Esophagus muscularis mucosa (tissue), 4 donors: ENCODE data around the gene OR2AE1. TPM values are rescaled to one million over a fixed set of nuclear protein-coding genes. Genes with fewer than 3 reads are reported as not detected.

Experiments
- DNase-seq: peaks from one replicate; pipeline ENCODE4 v3.0.0-alpha.2; 2017; ENCODE audit errors: extremely low spot score
- H3K27ac ChIP-seq, 4 donors: fragments of 200-600 bp; sonication (generic); replicated peaks in 1 of 4; 1 replicate in 3 of 4; 2 replicates in 1 of 4; pipeline ENCODE4 v1.5.1; 2016 to 2019; ENCODE audit warnings: mild to moderate bottlenecking in 1 of 4
- H3K27me3 ChIP-seq, 4 donors: fragments of 200-600 bp; sonication (generic); one replicate each; pipeline versions ENCODE4 v1.5.1 to v1.6.0; 2016 to 2019
- H3K36me3 ChIP-seq, 4 donors: fragments of 200-600 bp; sonication (generic); one replicate each; pipeline ENCODE4 v1.5.1; 2016 to 2019
- H3K4me1 ChIP-seq, 4 donors: fragments of 200-600 bp; sonication (generic); one replicate each; pipeline ENCODE4 v1.5.1; 2016 to 2019
- H3K4me3 ChIP-seq, 4 donors: fragments of 200-600 bp; sonication (generic); 1 replicate in 2 of 4; 2 replicates in 2 of 4; pipeline ENCODE4 v1.5.1; 2016 to 2019; ENCODE audit warnings: mild to moderate bottlenecking in 4 of 4, moderate library complexity in 1 of 4
- H3K9me3 ChIP-seq, 4 donors: fragments of 200-600 bp; sonication (generic); 1 replicate in 3 of 4; 2 replicates in 1 of 4; pipeline ENCODE4 v1.5.1; 2016 to 2019
- CTCF ChIP-seq, 3 experiments: fragments of 200-600 bp in 2 of 3; fragments of 450-650 bp in 1 of 3; sonication (generic) in 2 of 3; IDR thresholded peaks; one replicate each; pipeline ENCODE4 v1.5.1; 2017 to 2019; ENCODE audit warnings: antibody characterized with exemption in 3 of 3, mild to moderate bottlenecking in 2 of 3, moderate library complexity in 1 of 3
- EP300 ChIP-seq: sonication (generic); formaldehyde crosslinking; IDR thresholded peaks from one replicate; pipeline ENCODE4 v1.6.1; 2017; ENCODE audit warnings: antibody characterized with exemption
- POLR2A ChIP-seq: fragments of 450-650 bp; IDR thresholded peaks from one replicate; pipeline ENCODE4 v1.6.1; 2017; ENCODE audit warnings: antibody characterized with exemption, moderate library complexity, mild to moderate bottlenecking, low read depth
- POLR2AphosphoS5 ChIP-seq, 2 donors: sonication (generic); formaldehyde crosslinking; IDR thresholded peaks; one replicate each; pipeline ENCODE4 v1.6.1; 2017; ENCODE audit warnings: antibody characterized with exemption in 2 of 2
- WGBS: methylation state at CpG from one replicate; pipeline ENCODE4 v1.1.5; 2018; 5-methylcytosine and 5-hydroxymethylcytosine counted together
- intact Hi-C: fragments of 100-400 bp; cut with DNase I; formaldehyde crosslinking; loops from one replicate; pipeline ENCODE4 v1.15.1; 2023
- total RNA-seq, 4 donors: library from RNA; depleted of rRNA; stranded (reverse); fragments of >200 nt; gene quantifications; one replicate each; pipeline versions ENCODE4 v1.1.0 to v1.2.1, GENCODE V29; 2016

Gene OR2AE1
- total RNA-seq, 4 donors from 2014 or later = 0.65 TPM; not detected in 3

- Histone ChIP-seq H3K27me3 (no peaks in the 10 kb centered on the region), H3K9me3 (no peaks in the 10 kb centered on the region), H3K36me3 (peaks cover 0 to 26% (median 17%) of the 10 kb centered on the region in 4 donors), H3K27ac (peak overlapping the region; percentile 87 to 99 (median 98)), H3K4me3 (peak overlapping the region; percentile 77 to 96 (median 94)), H3K4me1 (peaks cover 26 to 54% (median 49%) of the 10 kb centered on the region in 4 donors)
- intact Hi-C loops = loop anchor here (10.0 kb wide), 1 partner anchor 165 kb away; the partner anchor contains the start of genes COPS6 and ZNF3
- WGBS = 15% methylated on average over 2 of the region's 4 CpGs
- TF ChIP-seq CTCF (IDR thresholded peaks at IDR 0.05) (no peak), POLR2A (no peak), EP300 (no peak), POLR2AphosphoS5 (IDR thresholded peaks at IDR 0.05) (no peak)
- no peak for DNase-seq
Measured at GRCh38 chr7:99919814-99920112, 42.9 kb upstream of the OR2AE1 start.

- TF ChIP-seq POLR2AphosphoS5 (IDR thresholded peaks at IDR 0.05) (peak; percentile 98), CTCF (IDR thresholded peaks at IDR 0.05) (peak in 2 of 3 experiments; percentile 21 to 23), EP300 (no peak), POLR2A (peak; percentile 83)
- Histone ChIP-seq H3K4me3 (peak within 1 kb of the TSS; percentile 77 to 96 (median 94)), H3K27me3 (no peaks in the 10 kb centered on the region), H3K4me1 (peaks cover 26 to 57% (median 52%) of the 10 kb centered on the region in 4 donors), H3K9me3 (no peaks in the 10 kb centered on the region), H3K27ac (peak within 1 kb of the TSS; percentile 87 to 99 (median 98)), H3K36me3 (peaks cover 0 to 28% (median 18%) of the 10 kb centered on the region in 4 donors)
- intact Hi-C loops = loop anchor here (10.0 kb wide), 1 partner anchor 166 kb away; the partner anchor contains the start of genes COPS6 and ZNF3
- WGBS = 2% methylated on average over 13 of the region's 81 CpGs
- DNase-seq = peak; percentile 96
Measured at GRCh38 chr7:99918959-99919813, 42.4 kb upstream of the OR2AE1 start, which contains the start of gene TRIM4. TSS of gene TRIM4 (minus strand) at chr7:99919530. CDS start at chr7:99919401, 129 bp downstream.

- intact Hi-C loops = loop anchor here (5.0 to 10.0 kb wide), 2 partner anchors 81 to 174 kb away; partner anchors contain the start of genes COPS6 and ZNF3
- Histone ChIP-seq H3K4me3 (no peak overlapping the region), H3K36me3 (peaks cover 29 to 63% (median 50%) of the 10 kb centered on the region in 4 donors), H3K9me3 (no peaks in the 10 kb centered on the region), H3K4me1 (peaks cover 0 to 22% (median 18%) of the 10 kb centered on the region in 4 donors), H3K27me3 (no peaks in the 10 kb centered on the region), H3K27ac (no peak overlapping the region)
- whole genome bisulfite sequencing = 85% methylated on average over 2 of the region's 2 CpGs
- no peak for DNase-seq
- TF ChIP-seq POLR2AphosphoS5 (IDR thresholded peaks at IDR 0.05) (no peak), EP300 (no peak), POLR2A (no peak), CTCF (IDR thresholded peaks at IDR 0.05) (no peak)
Measured at GRCh38 chr7:99910976-99911375, 34.1 kb upstream of the OR2AE1 start.

GRCh38 chr7:99901581-99901980, 24.7 kb upstream of the OR2AE1 start:
- no peaks in the 10 kb centered on the region for H3K4me1 ChIP-seq
- no peak for TF ChIP-seq EP300
- WGBS = 98% methylated on average over 10 of the region's 10 CpGs
- H3K27ac ChIP-seq = no peak overlapping the region
- H3K36me3 ChIP-seq = peaks cover 43 to 90% (median 71%) of the 10 kb centered on the region in 4 donors
- H3K9me3 ChIP-seq = no peaks in the 10 kb centered on the region
- no peaks in the 10 kb centered on the region for H3K27me3 ChIP-seq
- no peak overlapping the region for H3K4me3 ChIP-seq
- intact Hi-C loops = no loop called here
- DNase-seq = no peak

- intact Hi-C loops = no loop called here
- peaks cover 42 to 74% (median 55%) of the 10 kb centered on the region in 4 donors for H3K36me3 ChIP-seq
- H3K9me3 ChIP-seq = no peaks in the 10 kb centered on the region
- no peak overlapping the region for H3K27ac ChIP-seq
- no peak overlapping the region for H3K4me3 ChIP-seq
- TF ChIP-seq POLR2AphosphoS5 (IDR thresholded peaks at IDR 0.05) (no peak), CTCF (IDR thresholded peaks at IDR 0.05) (no peak), EP300 (no peak), POLR2A (no peak)
- WGBS = 91% methylated on average over 6 of the region's 6 CpGs
- H3K4me1 ChIP-seq = no peaks in the 10 kb centered on the region
- H3K27me3 ChIP-seq = no peaks in the 10 kb centered on the region
- no peak for DNase-seq
Measured at GRCh38 chr7:99899830-99900519, 23.1 kb upstream of the OR2AE1 start.
